ACC112 (cell line): ENCODE data around the gene PARP16.
"Not testable (repeated sequence)": the region's sequence is repeated elsewhere in the genome, so short reads cannot be mapped to it uniquely, and the experiment has no call there.

Experiments
- H2AFZ ChIP-seq: fragments of 200-600 bp; sonication (generic); one replicate; pipeline ENCODE4 v1.6.0; 2017; ENCODE audit warnings: antibody characterized with exemption, low read length; ENCODE audit not compliant: unreplicated experiment
- H3K27ac ChIP-seq: fragments of 200-600 bp; sonication (generic); 2 replicates; pipeline ENCODE4 v1.5.1; 2014; ENCODE audit warnings: low read depth, mild to moderate bottlenecking, antibody characterized with exemption, low read length, moderate library complexity
- H3K27me3 ChIP-seq: fragments of 200-600 bp; sonication (generic); 2 replicates; pipeline ENCODE4 v1.6.1; 2014; ENCODE audit warnings: mild to moderate bottlenecking, antibody characterized with exemption, low read length, moderate library complexity, mixed read lengths; ENCODE audit not compliant: insufficient read depth
- H3K36me3 ChIP-seq: fragments of 200-600 bp; sonication (generic); 2 replicates; pipeline ENCODE4 v1.6.1; 2016; ENCODE audit warnings: mild to moderate bottlenecking, antibody characterized with exemption, low read length, moderate library complexity, mixed read lengths; ENCODE audit not compliant: insufficient read depth
- H3K4me1 ChIP-seq: fragments of 200-600 bp; sonication (generic); one replicate; pipeline ENCODE4 v1.6.1; 2016; ENCODE audit warnings: low read length, mixed read lengths; ENCODE audit not compliant: insufficient read depth, unreplicated experiment, control insufficient read depth
- H3K4me3 ChIP-seq: fragments of 200-600 bp; sonication (generic); 2 replicates; pipeline ENCODE4 v1.5.1; 2014; ENCODE audit warnings: mild to moderate bottlenecking, low read depth, low read length
- H3K79me2 ChIP-seq: fragments of 200-600 bp; sonication (generic); one replicate; pipeline ENCODE4 v1.6.0; 2016; ENCODE audit warnings: low read length; ENCODE audit not compliant: control insufficient read depth, unreplicated experiment, insufficient read depth

PARP16 gene

GRCh38 chr15:65232520-65232919, 54.2 kb downstream of the PARP16 start:
- no peaks in the 10 kb centered on the region for H3K79me2 ChIP-seq
- peaks cover 6% of the 10 kb centered on the region for H3K4me1 ChIP-seq
- no peaks in the 10 kb centered on the region for H3K36me3 ChIP-seq
- no peak overlapping the region for H3K4me3 ChIP-seq
- H2AFZ ChIP-seq = no peak overlapping the region
- H3K27me3 ChIP-seq = no peaks in the 10 kb centered on the region
- no peak overlapping the region for H3K27ac ChIP-seq

DNA sequence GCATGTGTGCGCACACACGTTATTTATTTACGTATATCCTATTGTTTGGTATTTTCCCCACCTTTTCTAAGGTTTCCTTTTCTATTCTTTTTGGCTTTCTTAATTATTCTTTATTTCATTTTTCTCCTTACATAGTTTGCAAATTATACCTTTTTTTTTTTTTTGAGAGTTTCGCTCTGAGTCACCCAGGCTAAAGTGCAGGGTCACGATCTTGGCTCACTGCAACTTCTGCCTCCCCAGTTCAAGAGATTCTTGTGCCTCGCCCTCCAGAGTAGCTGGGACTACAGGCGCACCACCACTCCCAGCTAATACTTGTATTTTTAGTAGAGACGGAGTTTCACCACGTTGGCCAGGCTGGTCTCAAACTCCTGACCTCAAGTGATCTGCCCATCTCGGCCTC, 55.4 kb downstream of the PARP16 start:
- Histone ChIP-seq H3K79me2 (no peaks in the 10 kb centered on the region), H3K4me1 (no peaks in the 10 kb centered on the region), H3K27me3 (no peaks in the 10 kb centered on the region)

DNA sequence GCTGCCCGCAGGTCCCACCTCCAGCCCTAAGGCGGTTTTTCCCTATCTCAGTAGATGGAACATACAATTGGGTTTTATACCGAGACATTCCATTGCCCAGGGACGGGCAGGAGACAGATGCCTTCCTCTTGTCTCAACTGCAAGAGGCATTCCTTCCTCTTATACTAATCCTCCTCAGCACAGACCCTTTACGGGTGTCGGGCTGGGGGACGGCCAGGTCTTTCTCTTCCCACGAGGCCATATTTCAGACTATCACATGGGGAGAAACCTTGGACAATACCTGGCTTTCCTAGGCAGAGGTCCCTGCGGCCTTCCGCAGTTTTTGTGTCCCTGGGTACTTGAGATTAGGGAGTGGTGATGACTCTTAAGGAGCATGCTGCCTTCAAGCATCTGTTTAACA, 59.8 kb downstream of the PARP16 start:
- not testable (repeated sequence) for H2AFZ ChIP-seq, H3K79me2 ChIP-seq, H3K27ac ChIP-seq, H3K4me3 ChIP-seq, H3K4me1 ChIP-seq, H3K27me3 ChIP-seq, H3K36me3 ChIP-seq

More for the DNA sequence above, 55.4 kb downstream of the PARP16 start:
- Histone ChIP-seq H3K27ac (no peak overlapping the region), H3K4me3 (no peak overlapping the region), H3K36me3 (no peaks in the 10 kb centered on the region), H2AFZ (no peak overlapping the region)

DNA sequence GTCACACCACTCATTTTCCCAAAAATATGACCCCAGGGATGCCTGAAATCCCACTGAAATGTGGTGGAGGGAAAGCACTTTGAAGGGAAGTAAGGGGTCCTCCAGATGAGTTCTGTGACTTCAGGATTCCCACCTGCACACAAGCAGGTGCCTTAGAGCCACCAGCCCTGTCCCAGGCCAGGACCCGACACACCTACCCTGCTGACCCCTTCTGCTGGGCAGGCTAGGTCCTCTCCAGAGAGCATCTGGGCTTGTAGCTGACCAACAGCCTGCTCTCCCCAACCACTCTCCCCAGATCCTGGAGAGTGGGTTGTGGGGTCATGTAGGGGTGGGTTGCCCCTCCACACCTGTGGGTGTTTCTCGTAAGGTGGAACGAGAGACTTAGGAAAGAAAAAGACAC, 60.5 kb downstream of the PARP16 start:
- H2AFZ ChIP-seq = no peak overlapping the region
- no peaks in the 10 kb centered on the region for H3K36me3 ChIP-seq
- H3K4me1 ChIP-seq = no peaks in the 10 kb centered on the region
- H3K27ac ChIP-seq = no peak overlapping the region
- H3K79me2 ChIP-seq = no peaks in the 10 kb centered on the region
- no peak overlapping the region for H3K4me3 ChIP-seq
- no peaks in the 10 kb centered on the region for H3K27me3 ChIP-seq

DNA sequence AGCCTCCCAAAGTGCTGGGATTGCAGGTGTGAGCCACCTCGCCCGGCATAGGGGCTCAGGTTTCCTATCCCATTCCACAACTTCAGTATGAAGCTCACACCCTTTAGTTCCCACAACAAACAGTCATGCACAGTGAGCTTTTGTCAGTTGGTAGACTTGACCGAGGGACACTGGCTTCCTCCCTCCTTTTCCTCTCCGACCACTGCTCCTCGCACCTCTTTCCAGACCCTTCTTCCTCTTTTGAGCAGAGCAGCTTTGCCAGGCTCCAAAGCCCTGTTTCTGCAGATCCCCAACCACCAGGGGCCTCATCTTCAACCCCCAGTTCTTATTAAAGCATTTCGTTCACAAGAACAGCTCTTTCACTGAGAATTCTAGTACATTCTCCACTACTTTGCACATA, 62.7 kb downstream of the PARP16 start:
- no peak overlapping the region for H2AFZ ChIP-seq
- H3K4me1 ChIP-seq = no peaks in the 10 kb centered on the region
- no peaks in the 10 kb centered on the region for H3K27me3 ChIP-seq
- H3K27ac ChIP-seq = no peak overlapping the region
- H3K79me2 ChIP-seq = no peaks in the 10 kb centered on the region
- no peaks in the 10 kb centered on the region for H3K36me3 ChIP-seq
- H3K4me3 ChIP-seq = no peak overlapping the region

DNA sequence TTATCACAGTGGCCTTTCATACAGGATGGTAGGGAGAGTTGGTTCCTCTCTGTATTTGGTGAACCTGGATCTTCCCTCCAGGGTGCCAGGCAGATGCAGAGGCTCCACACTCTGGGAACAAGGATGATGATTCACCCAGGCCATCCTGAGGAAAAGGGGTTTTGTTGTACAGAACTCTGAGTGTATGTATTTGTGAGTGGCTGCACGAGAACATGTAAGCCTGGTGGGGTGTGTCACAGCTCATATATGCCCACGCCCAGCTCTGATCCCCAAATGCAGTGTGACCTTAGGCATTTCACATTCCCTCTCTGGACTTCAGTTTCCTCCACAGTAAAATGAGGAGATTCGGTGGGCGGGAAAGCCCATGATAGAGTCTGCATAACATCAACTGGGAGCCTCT, 63.8 kb downstream of the PARP16 start:
- no peak overlapping the region for H2AFZ ChIP-seq
- no peaks in the 10 kb centered on the region for H3K4me1 ChIP-seq
- H3K36me3 ChIP-seq = no peaks in the 10 kb centered on the region

GRCh38 chr15:65221697-65222096, 65.0 kb downstream of the PARP16 start:
- Histone ChIP-seq H3K4me1 (no peaks in the 10 kb centered on the region), H3K36me3 (no peaks in the 10 kb centered on the region), H2AFZ (no peak overlapping the region), H3K27ac (no peak overlapping the region), H3K4me3 (no peak overlapping the region), H3K79me2 (no peaks in the 10 kb centered on the region), H3K27me3 (no peaks in the 10 kb centered on the region)

More for the DNA sequence above, 63.8 kb downstream of the PARP16 start:
- no peaks in the 10 kb centered on the region for H3K79me2 ChIP-seq
- no peak overlapping the region for H3K27ac ChIP-seq
- no peaks in the 10 kb centered on the region for H3K27me3 ChIP-seq
- no peak overlapping the region for H3K4me3 ChIP-seq

DNA sequence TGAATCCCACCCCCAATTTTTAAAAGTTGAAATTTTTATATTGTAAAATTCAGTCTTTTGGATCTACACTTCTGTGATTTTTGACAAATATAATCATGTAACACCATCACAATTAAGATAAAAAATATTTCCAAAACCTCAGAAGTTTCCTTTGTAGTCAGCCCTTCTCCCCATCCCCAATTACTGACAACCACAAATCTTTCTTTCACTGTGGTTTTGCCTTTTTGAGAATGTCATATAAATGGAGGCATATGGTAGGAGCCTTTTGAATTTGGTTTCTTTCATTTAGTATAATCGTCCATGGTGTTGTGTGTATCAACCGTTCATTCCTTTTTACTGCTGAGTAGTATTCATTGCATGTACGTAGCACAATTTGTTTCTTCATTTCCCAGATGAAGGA, 67.5 kb downstream of the PARP16 start:
- Histone ChIP-seq H3K27me3 (no peaks in the 10 kb centered on the region), H3K27ac (no peak overlapping the region), H2AFZ (no peak overlapping the region), H3K79me2 (no peaks in the 10 kb centered on the region), H3K36me3 (no peaks in the 10 kb centered on the region), H3K4me3 (no peak overlapping the region), H3K4me1 (no peaks in the 10 kb centered on the region)

DNA sequence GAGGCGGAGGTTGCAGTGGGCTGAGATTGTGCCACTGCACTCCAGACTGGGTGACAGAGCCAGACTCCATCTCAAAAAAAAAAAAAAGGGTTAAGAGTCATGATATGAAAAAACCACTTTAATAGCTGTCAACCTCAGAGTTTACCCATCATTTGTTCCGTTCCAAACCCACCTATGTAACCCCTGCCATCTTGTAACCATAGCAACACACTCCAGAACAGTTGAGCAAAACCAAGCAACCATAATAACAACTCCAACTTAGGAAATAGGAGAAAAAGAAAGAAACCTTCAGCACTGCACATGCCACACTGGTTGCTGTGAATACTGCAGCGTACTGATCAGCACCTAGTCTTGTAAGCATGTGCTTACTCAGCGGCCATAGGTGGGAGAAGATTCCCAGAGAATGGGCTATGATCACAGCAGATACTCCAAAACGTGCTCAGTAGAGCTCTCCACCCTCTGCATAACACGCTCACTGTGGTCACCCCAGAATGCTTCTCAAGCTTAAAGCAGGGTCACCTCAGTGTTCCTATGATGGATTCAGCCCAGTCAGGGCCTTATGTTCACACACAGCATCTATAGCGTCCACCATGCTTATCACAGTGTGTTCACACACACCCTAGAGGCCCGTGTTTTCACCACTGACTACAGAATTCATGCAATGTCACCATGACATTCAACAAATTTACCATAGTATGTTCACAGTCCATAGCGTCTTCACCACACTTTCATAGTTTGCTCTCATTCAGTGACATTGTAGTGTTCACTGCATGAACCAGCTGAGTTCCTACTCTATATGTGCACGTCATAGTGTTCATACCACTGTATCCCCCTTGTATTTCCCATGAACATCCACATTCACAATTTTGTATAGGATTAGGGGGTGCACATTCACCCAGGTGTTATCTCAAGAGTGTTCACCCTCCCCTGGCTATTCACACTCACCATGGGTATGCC, 68.9 kb downstream of the PARP16 start:
- no peak overlapping the region for H3K27ac ChIP-seq
- no peak overlapping the region for H3K4me3 ChIP-seq
- no peaks in the 10 kb centered on the region for H3K79me2 ChIP-seq
- H3K27me3 ChIP-seq = no peaks in the 10 kb centered on the region
- H3K4me1 ChIP-seq = no peaks in the 10 kb centered on the region
- H2AFZ ChIP-seq = no peak overlapping the region
- H3K36me3 ChIP-seq = no peaks in the 10 kb centered on the region

DNA sequence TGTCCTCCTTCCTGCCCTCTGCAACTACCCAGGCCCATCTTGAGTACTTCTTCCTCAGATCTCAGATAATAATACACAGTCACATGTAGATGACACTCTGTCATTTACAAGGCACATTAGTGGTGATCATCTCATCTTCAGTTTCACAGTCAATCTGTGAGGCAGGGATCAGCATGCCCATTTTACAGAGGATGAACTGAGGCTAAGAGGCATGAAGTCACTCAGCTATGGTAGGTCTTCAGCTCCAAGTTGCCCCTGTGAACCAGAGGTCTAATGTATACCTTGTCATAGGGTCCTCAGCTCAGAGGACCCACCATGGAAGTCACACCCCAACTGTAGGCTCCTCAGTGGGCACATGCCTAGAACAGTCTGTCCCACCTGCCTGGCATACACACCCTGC, 71.2 kb downstream of the PARP16 start:
- H3K79me2 ChIP-seq = no peaks in the 10 kb centered on the region
- no peak overlapping the region for H3K4me3 ChIP-seq
- no peaks in the 10 kb centered on the region for H3K36me3 ChIP-seq
- H3K27me3 ChIP-seq = no peaks in the 10 kb centered on the region
- peaks cover 7% of the 10 kb centered on the region for H3K4me1 ChIP-seq
- H3K27ac ChIP-seq = no peak overlapping the region
- no peak overlapping the region for H2AFZ ChIP-seq

DNA sequence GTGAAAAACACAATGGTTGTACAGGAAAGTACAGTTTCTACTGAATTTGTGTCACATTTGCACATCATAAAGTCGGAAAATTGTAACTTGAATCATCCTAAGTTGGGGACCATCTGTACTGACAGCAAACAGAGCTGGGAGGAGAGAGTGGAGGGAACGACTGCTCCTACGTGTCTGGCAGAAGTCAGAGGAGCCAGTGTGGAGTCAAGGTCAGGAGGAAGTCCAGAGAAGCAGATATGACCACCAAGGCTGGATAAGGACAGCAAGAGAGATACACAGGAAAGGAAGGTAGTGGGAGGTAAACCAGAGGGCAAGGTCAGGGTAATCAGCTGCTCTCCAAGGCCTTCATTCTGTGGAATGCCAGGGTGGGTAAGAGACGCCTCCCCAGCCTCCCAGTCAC, 72.7 kb downstream of the PARP16 start:
- H2AFZ ChIP-seq = no peak overlapping the region
- H3K27ac ChIP-seq = no peak overlapping the region
- H3K27me3 ChIP-seq = no peaks in the 10 kb centered on the region
- no peaks in the 10 kb centered on the region for H3K36me3 ChIP-seq
- no peaks in the 10 kb centered on the region for H3K79me2 ChIP-seq
- H3K4me1 ChIP-seq = peaks cover 7% of the 10 kb centered on the region
- no peak overlapping the region for H3K4me3 ChIP-seq
